ENCODE data around the gene CEP97.
A peak's percentile ranks its signal among the peaks of the same experiment; 100 is the strongest.
"Not testable (repeated sequence)": the region's sequence is repeated elsewhere in the genome, so short reads cannot be mapped to it uniquely, and the experiment has no call there.

CEP97 gene

DNA sequence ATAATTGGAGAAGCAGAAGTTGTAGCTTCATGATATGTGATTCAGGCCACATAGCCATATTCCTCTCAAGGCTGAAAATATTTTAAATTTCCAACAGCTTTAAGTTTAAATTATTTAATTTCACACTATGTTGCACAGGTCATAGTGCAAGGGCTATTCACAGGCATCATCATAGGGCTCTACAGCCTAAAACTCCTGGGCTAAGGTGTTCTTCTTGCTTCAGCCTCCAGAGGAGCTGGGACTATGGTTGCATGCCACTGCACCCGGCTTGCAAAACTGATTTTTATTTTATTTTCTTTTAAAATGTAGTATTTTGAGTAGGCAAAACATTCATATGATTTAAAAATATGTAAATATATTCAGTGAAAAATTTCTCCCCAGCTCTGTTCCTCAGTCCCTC is 6.0 kb upstream of the CEP97 start:
- Histone ChIP-seq H3K4me2 (ENCODE audit: low read length) (no peak overlapping the region), H3K4me3 (ENCODE audit: low read length) (no peak overlapping the region), H3K9me3 (replicated peaks; ENCODE audit: low read length) (no peaks in the 10 kb centered on the region)

DNA sequence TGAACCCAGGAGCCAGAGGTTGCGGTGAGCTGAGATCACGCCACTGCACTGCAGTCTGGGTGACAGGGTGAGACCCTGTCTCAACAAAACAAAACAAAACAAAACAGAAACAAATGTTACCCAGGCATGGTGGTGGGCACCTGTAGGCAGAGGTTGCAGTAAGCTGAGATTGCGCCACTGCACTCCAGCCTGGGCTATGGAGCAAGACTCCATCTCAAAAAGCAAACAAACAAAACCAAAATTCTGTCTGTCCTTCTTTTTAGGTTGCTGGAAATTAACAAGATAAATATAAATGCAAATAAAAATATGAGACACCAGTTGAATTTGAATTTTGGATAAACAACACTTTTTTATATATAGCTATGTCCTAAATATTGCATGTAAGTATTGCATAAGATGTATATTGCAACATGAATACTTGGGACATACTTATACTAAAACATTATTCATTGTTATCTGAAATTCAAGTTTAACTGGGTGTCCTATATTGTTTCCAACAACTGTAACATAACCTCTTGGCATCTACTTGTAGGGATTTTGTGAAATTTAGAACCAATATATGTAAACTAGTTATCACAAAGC is 4.7 kb upstream of the CEP97 start:
- Histone ChIP-seq H3K4me2 (ENCODE audit: low read length) (no peak overlapping the region), H3K9me3 (replicated peaks; ENCODE audit: low read length) (no peaks in the 10 kb centered on the region), H3K4me3 (ENCODE audit: low read length) (no peak overlapping the region), H3K36me3 (ENCODE audit: insufficient read depth, low read length) (no peaks in the 10 kb centered on the region), H3K4me1 (ENCODE audit: control insufficient read depth, insufficient read depth, low read length) (peaks cover 11% of the 10 kb centered on the region), H3K9ac (ENCODE audit: low read depth, low read length) (no peak overlapping the region), H3K27me3 (ENCODE audit: control insufficient read depth, insufficient read depth, low read length) (no peaks in the 10 kb centered on the region)

More for the DNA sequence above, 6.0 kb upstream of the CEP97 start:
- Histone ChIP-seq H3K4me1 (ENCODE audit: control insufficient read depth, insufficient read depth, low read length) (peaks cover 11% of the 10 kb centered on the region), H3K9ac (ENCODE audit: low read depth, low read length) (no peak overlapping the region), H3K36me3 (ENCODE audit: insufficient read depth, low read length) (no peaks in the 10 kb centered on the region), H3K27me3 (ENCODE audit: control insufficient read depth, insufficient read depth, low read length) (no peaks in the 10 kb centered on the region)

DNA sequence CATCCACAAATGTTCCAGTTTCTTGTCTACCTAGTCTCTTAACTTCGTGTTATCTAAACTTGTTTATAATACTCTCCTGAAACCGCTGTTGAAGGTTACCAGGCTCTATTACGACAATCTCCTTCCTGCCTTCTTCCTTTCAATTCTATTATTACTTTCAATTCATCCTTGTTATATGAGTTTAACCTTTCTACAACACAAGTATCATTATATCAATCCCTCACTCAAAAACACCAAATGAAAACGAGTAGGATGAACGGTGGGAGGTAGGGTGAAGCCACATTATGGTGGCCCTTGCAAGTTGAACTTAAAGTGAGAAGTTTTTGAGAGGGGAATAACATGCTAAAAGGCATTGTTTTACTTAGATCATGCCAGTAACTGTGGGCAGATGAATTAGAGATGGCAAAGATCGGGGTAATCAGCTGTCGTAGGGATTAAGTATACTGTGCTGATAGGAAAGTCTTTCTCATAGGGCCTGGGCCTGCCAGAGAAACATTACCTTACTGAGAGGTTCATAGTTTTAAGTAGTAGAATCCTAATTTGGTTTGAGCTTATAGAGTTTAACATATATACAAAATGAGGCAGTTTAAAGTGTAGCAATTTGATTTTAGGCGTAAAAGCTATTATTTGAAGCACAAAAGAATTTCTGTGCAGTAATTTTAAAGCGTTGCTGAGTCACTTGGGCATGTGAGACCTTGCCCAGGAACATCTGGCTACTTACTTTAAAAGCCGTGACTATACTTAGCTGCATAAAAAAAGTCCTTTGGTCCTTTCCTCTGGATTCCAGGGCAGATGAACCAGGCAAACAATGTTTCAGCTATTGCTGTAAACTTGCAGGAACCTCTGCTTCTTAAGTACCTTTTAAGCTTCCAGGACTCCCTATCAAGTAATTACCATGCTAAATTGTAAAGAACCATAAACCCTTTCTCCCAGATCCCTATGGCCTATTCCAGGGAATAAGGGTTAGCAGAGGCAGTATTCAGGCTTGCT is 3.3 kb upstream of the CEP97 start:
- Histone ChIP-seq H3K9ac (ENCODE audit: low read depth, low read length) (peak overlapping the region; percentile 39), H3K36me3 (ENCODE audit: insufficient read depth, low read length) (no peaks in the 10 kb centered on the region), H3K4me1 (ENCODE audit: control insufficient read depth, insufficient read depth, low read length) (peaks cover 17% of the 10 kb centered on the region)

GRCh38 chr3:101722394-101723173 is 1.8 kb upstream of the CEP97 start:
- Histone ChIP-seq H3K9ac (ENCODE audit: low read depth, low read length) (no peak overlapping the region), H3K9me3 (replicated peaks; ENCODE audit: low read length) (no peaks in the 10 kb centered on the region), H3K27me3 (ENCODE audit: control insufficient read depth, insufficient read depth, low read length) (no peaks in the 10 kb centered on the region), H3K4me3 (ENCODE audit: low read length) (no peak overlapping the region), H3K36me3 (ENCODE audit: insufficient read depth, low read length) (peaks cover 10% of the 10 kb centered on the region), H3K4me2 (ENCODE audit: low read length) (no peak overlapping the region), H3K4me1 (ENCODE audit: control insufficient read depth, insufficient read depth, low read length) (peaks cover 23% of the 10 kb centered on the region)

More for the DNA sequence above, 3.3 kb upstream of the CEP97 start:
- no peaks in the 10 kb centered on the region for H3K9me3 ChIP-seq (replicated peaks; ENCODE audit: low read length)
- no peak overlapping the region for H3K4me3 ChIP-seq (ENCODE audit: low read length)
- H3K27me3 ChIP-seq (ENCODE audit: control insufficient read depth, insufficient read depth, low read length) = no peaks in the 10 kb centered on the region
- H3K4me2 ChIP-seq (ENCODE audit: low read length) = peak overlapping the region; percentile 26

GRCh38 chr3:101725194-101725889 is 928 bp downstream of the CEP97 start:
- Histone ChIP-seq H3K36me3 (ENCODE audit: insufficient read depth, low read length) (peaks cover 20% of the 10 kb centered on the region), H3K27me3 (ENCODE audit: control insufficient read depth, insufficient read depth, low read length) (no peaks in the 10 kb centered on the region), H3K9me3 (replicated peaks; ENCODE audit: low read length) (no peaks in the 10 kb centered on the region), H3K4me3 (ENCODE audit: low read length) (peak overlapping the region; percentile 77), H3K4me2 (ENCODE audit: low read length) (peak overlapping the region; percentile 96), H3K9ac (ENCODE audit: low read depth, low read length) (peak overlapping the region; percentile 90), H3K4me1 (ENCODE audit: control insufficient read depth, insufficient read depth, low read length) (peaks cover 23% of the 10 kb centered on the region)

DNA sequence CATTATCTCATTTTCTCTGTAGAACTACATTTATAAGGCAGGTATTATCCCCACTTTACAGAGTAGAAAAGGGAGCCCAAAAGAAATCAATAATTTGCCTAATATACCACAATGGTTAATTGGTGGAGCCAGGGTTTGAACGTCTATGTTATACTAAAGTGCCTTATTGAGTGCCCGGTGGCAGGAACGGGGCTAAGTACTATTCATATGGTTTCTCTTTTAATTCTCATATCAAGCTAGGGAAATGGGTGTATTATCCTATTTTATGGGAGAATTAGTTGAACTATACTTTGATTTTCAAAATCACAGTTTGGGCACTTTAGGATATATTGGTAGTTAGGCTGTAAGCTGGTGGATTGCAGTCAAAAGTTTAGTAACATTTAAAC is 1.5 kb downstream of the CEP97 start:
- peak overlapping the region; percentile 77 for H3K4me3 ChIP-seq (ENCODE audit: low read length)
- peak overlapping the region; percentile 96 for H3K4me2 ChIP-seq (ENCODE audit: low read length)
- H3K4me1 ChIP-seq (ENCODE audit: control insufficient read depth, insufficient read depth, low read length) = peaks cover 21% of the 10 kb centered on the region
- H3K27me3 ChIP-seq (ENCODE audit: control insufficient read depth, insufficient read depth, low read length) = no peaks in the 10 kb centered on the region
- H3K9ac ChIP-seq (ENCODE audit: low read depth, low read length) = peak overlapping the region; percentile 90
- peaks cover 20% of the 10 kb centered on the region for H3K36me3 ChIP-seq (ENCODE audit: insufficient read depth, low read length)
- H3K9me3 ChIP-seq (replicated peaks; ENCODE audit: low read length) = no peaks in the 10 kb centered on the region

DNA sequence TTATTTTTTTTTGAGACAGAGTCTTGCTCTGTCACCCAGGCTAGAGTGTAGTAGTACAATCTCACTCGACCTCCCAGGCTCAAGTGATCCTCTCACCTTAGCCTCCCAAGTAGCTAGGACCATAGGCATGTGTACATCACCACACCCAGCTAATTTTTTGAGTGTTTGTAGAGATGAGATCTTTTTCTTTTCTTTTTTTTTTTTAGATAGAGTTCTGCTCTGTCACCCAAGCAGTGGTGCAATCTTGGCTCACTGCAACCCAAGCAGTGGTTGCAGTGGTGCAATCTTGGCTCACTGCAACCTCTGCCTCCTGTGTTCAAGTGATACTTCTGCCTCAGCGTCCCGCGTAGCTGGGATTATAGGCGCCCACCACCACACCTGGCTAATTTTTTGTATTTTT is 5.2 kb downstream of the CEP97 start:
- H3K36me3 ChIP-seq (ENCODE audit: insufficient read depth, low read length) = peaks cover 51% of the 10 kb centered on the region
- no peaks in the 10 kb centered on the region for H3K9me3 ChIP-seq (replicated peaks; ENCODE audit: low read length)
- no peak overlapping the region for H3K9ac ChIP-seq (ENCODE audit: low read depth, low read length)
- H3K4me1 ChIP-seq (ENCODE audit: control insufficient read depth, insufficient read depth, low read length) = peaks cover 12% of the 10 kb centered on the region
- H3K4me3 ChIP-seq (ENCODE audit: low read length) = no peak overlapping the region
- no peaks in the 10 kb centered on the region for H3K27me3 ChIP-seq (ENCODE audit: control insufficient read depth, insufficient read depth, low read length)
- H3K4me2 ChIP-seq (ENCODE audit: low read length) = no peak overlapping the region

GRCh38 chr3:101730839-101731238 is 6.4 kb downstream of the CEP97 start:
- peaks cover 64% of the 10 kb centered on the region for H3K36me3 ChIP-seq (ENCODE audit: insufficient read depth, low read length)
- H3K4me1 ChIP-seq (ENCODE audit: control insufficient read depth, insufficient read depth, low read length) = peaks cover 10% of the 10 kb centered on the region
- no peak overlapping the region for H3K4me3 ChIP-seq (ENCODE audit: low read length)
- no peaks in the 10 kb centered on the region for H3K9me3 ChIP-seq (replicated peaks; ENCODE audit: low read length)
- H3K27me3 ChIP-seq (ENCODE audit: control insufficient read depth, insufficient read depth, low read length) = no peaks in the 10 kb centered on the region
- no peak overlapping the region for H3K9ac ChIP-seq (ENCODE audit: low read depth, low read length)
- no peak overlapping the region for H3K4me2 ChIP-seq (ENCODE audit: low read length)

- Histone ChIP-seq H3K4me1 (ENCODE audit: control insufficient read depth, insufficient read depth, low read length) (no peaks in the 10 kb centered on the region), H3K27me3 (ENCODE audit: control insufficient read depth, insufficient read depth, low read length) (no peaks in the 10 kb centered on the region), H3K9ac (ENCODE audit: low read depth, low read length) (no peak overlapping the region), H3K4me2 (ENCODE audit: low read length) (no peak overlapping the region), H3K9me3 (replicated peaks; ENCODE audit: low read length) (no peaks in the 10 kb centered on the region), H3K36me3 (ENCODE audit: insufficient read depth, low read length) (peaks cover 62% of the 10 kb centered on the region), H3K4me3 (ENCODE audit: low read length) (no peak overlapping the region)
These were observed 7.8 kb downstream of the CEP97 start for GRCh38 chr3:101732240-101732641.

GRCh38 chr3:101735833-101736232 is 11.4 kb downstream of the CEP97 start:
- H3K4me3 ChIP-seq (ENCODE audit: low read length) = no peak overlapping the region
- no peaks in the 10 kb centered on the region for H3K4me1 ChIP-seq (ENCODE audit: control insufficient read depth, insufficient read depth, low read length)
- H3K9me3 ChIP-seq (replicated peaks; ENCODE audit: low read length) = no peaks in the 10 kb centered on the region
- peaks cover 51% of the 10 kb centered on the region for H3K36me3 ChIP-seq (ENCODE audit: insufficient read depth, low read length)
- no peak overlapping the region for H3K4me2 ChIP-seq (ENCODE audit: low read length)
- no peaks in the 10 kb centered on the region for H3K27me3 ChIP-seq (ENCODE audit: control insufficient read depth, insufficient read depth, low read length)
- H3K9ac ChIP-seq (ENCODE audit: low read depth, low read length) = no peak overlapping the region

- not testable (repeated sequence) for H3K9me3 ChIP-seq (replicated peaks; ENCODE audit: low read length); H3K4me1 ChIP-seq (ENCODE audit: control insufficient read depth, insufficient read depth, low read length); H3K4me3 ChIP-seq (ENCODE audit: low read length); H3K4me2 ChIP-seq (ENCODE audit: low read length); H3K9ac ChIP-seq (ENCODE audit: low read depth, low read length); H3K27me3 ChIP-seq (ENCODE audit: control insufficient read depth, insufficient read depth, low read length); H3K36me3 ChIP-seq (ENCODE audit: insufficient read depth, low read length)
These were observed 17.5 kb downstream of the CEP97 start for GRCh38 chr3:101741914-101742313.
